Transverse colon (tissue), 4 donors: ENCODE data around the gene DNAJC12. TPM values are rescaled to one million over a fixed set of nuclear protein-coding genes. Genes with fewer than 3 reads are reported as not detected.

ENCODE experiments used
- DNase-seq: peaks from one replicate; pipeline ENCODE4 v3.0.0-alpha.2; 2019
- H3K27ac ChIP-seq, 4 donors: fragments of 200-600 bp; sonication (generic); 2 replicates each; pipeline ENCODE4 v1.5.1; 2016 to 2018; ENCODE audit warnings: inconsistent platforms in 4 of 4
- H3K27me3 ChIP-seq: fragments of 200-600 bp; sonication (generic); 2 replicates; pipeline ENCODE4 v1.5.1; 2017; ENCODE audit warnings: inconsistent platforms
- H3K36me3 ChIP-seq, 4 donors: fragments of 200-600 bp; sonication (generic); 2 replicates each; pipeline ENCODE4 v1.5.1; 2017 to 2019; ENCODE audit warnings: inconsistent platforms in 4 of 4
- H3K4me1 ChIP-seq, 4 donors: fragments of 200-600 bp; sonication (generic); 2 replicates each; pipeline ENCODE4 v1.5.1; 2017 to 2020; ENCODE audit warnings: inconsistent platforms in 4 of 4
- H3K4me3 ChIP-seq, 4 donors: fragments of 200-600 bp; sonication (generic); 1 replicate in 1 of 4; 2 replicates in 3 of 4; pipeline versions ENCODE4 v1.5.1 to v1.6.1; 2017 to 2019; ENCODE audit warnings: inconsistent platforms in 4 of 4
- H3K9me3 ChIP-seq, 2 donors: fragments of 200-600 bp; sonication (generic); 2 replicates each; pipeline ENCODE4 v1.5.1; 2017 to 2019; ENCODE audit warnings: inconsistent platforms in 2 of 2
- EP300 ChIP-seq: sonication (generic); formaldehyde crosslinking; IDR thresholded peaks from one replicate; pipeline ENCODE4 v1.6.1; 2017; ENCODE audit warnings: antibody characterized with exemption, low read depth
- POLR2A ChIP-seq: fragments of 450-650 bp; IDR thresholded peaks from one replicate; pipeline ENCODE4 v1.6.1; 2016; ENCODE audit warnings: antibody characterized with exemption, mild to moderate bottlenecking, moderate library complexity
- POLR2AphosphoS5 ChIP-seq, 3 donors: sonication (generic); formaldehyde crosslinking; IDR thresholded peaks; one replicate each; pipeline ENCODE4 v1.6.1; 2016; ENCODE audit warnings: antibody characterized with exemption in 3 of 3
- WGBS, 2 donors: methylation state at CpG; one replicate each; pipeline ENCODE4 v1.1.5; 2018; ENCODE audit warnings: low coverage in 1 of 2; 5-methylcytosine and 5-hydroxymethylcytosine counted together
- in situ Hi-C, 4 donors: fragments of 200-750 bp; cut with MboI; loops; one replicate each; pipeline versions ENCODE4 v1.15.0 to v1.15.1; 2017; ENCODE audit warnings: low sequenced_read_pairs in 3 of 4, low pct_ligation_motif_present in 1 of 4, low pct_unique_long_range_greater_than_20kb in 1 of 4
- intact Hi-C: fragments of 100-400 bp; cut with DNase I; formaldehyde crosslinking; loops from one replicate; pipeline ENCODE4 v1.15.1; 2023; ENCODE audit warnings: low total_unique reads
- total RNA-seq, 4 donors: library from RNA; depleted of rRNA; stranded (reverse); fragments of >200 nt; gene quantifications; one replicate each; pipeline ENCODE4 v1.1.0, GENCODE V29; 2016
- TF ChIP-seq, protein P1 (sequence below), 5 experiments: fragments of 200-600 bp in 3 of 5; fragments of 450-650 bp in 2 of 5; sonication (generic) in 3 of 5; IDR thresholded peaks; 1 replicate in 2 of 5; 2 replicates in 3 of 5; pipeline ENCODE4 v1.5.1; 2016 to 2017; ENCODE audit warnings: antibody characterized with exemption in 5 of 5, inconsistent platforms in 3 of 5, mild to moderate bottlenecking in 2 of 5, moderate library complexity in 1 of 5

The DNAJC12 gene
- total RNA-seq, 4 donors from 2014 or later, result 2.0 to 8.7 (median 4.4) TPM

DNA sequence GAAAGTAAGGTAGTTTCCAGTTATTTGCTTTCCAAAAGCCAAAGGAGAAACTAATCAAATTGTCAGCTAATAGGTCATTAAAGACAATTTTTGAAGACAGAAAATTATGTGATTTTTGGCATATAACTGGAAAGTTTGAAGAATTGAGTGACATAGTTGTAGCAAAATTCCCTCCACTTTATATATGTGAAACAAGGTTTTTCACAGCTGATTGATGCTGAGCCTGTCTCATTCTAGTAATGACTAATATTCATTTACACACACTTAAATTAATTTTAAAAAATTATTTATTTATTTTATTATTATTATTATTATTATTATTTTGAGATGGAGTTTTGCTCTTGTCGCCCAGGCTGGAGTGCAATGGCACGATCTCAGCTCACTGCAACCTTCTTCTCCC, 30.1 kb upstream of the DNAJC12 start:
- intact Hi-C loops (no loop called here), in situ Hi-C loops (loop anchor here in 3 of 4 donors (25.0 kb wide), 2 partner anchors 294 to 444 kb away; no protein-coding TSS in a partner anchor)
- no peak for DNase-seq
- H3K4me3 ChIP-seq, result no peak overlapping the region
- no peak for TF ChIP-seq POLR2A
- TF ChIP-seq, protein P1, sequence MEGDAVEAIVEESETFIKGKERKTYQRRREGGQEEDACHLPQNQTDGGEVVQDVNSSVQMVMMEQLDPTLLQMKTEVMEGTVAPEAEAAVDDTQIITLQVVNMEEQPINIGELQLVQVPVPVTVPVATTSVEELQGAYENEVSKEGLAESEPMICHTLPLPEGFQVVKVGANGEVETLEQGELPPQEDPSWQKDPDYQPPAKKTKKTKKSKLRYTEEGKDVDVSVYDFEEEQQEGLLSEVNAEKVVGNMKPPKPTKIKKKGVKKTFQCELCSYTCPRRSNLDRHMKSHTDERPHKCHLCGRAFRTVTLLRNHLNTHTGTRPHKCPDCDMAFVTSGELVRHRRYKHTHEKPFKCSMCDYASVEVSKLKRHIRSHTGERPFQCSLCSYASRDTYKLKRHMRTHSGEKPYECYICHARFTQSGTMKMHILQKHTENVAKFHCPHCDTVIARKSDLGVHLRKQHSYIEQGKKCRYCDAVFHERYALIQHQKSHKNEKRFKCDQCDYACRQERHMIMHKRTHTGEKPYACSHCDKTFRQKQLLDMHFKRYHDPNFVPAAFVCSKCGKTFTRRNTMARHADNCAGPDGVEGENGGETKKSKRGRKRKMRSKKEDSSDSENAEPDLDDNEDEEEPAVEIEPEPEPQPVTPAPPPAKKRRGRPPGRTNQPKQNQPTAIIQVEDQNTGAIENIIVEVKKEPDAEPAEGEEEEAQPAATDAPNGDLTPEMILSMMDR (IDR thresholded peaks at IDR 0.05), result no peak
- TF ChIP-seq POLR2AphosphoS5 (IDR thresholded peaks at IDR 0.05), result no peak
- no peak for TF ChIP-seq EP300
- H3K4me1 ChIP-seq, result no peaks in the 10 kb centered on the region
- no peaks in the 10 kb centered on the region for H3K36me3 ChIP-seq
- 92 to 93% methylated on average over 2 of the region's 2 CpGs for WGBS, 2 donors
- no peak overlapping the region for H3K27ac ChIP-seq
- H3K9me3 ChIP-seq, result no peaks in the 10 kb centered on the region
- H3K27me3 ChIP-seq, result no peaks in the 10 kb centered on the region

DNA sequence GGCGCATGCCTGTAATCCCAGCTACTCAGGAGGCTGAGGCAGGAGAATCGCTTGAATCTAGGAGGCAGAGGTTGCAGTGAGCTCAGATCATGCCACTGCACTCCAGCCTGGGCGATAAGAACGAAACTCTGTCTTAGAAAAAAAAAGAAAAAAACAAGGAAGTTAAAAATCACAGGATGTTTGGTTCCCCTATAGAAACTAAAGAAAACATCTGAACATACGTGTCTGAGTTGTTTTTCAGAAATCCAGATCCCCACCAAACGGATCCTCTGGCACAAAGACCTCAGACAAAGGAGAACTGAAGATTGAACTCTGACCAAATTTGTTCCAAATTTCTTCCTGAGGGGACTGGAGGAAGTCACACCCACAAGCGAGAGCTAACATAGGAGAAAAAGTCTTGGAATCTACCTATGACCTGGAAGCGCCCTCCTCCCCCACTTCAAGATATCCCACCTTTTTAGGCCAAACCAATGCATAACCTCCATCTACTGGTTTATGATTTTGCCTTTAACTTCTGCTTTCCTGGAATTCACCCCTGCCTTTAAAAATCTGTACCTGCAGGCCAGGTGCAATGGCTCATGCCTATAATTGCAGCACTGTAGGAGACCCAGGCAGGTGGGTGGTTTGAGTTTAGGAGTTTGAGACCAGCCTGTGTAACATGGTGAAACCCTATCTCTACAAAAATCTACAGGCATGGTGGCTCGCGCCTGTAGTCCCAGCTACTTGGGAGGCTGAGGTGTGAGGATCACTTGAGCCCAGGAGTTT, 26.8 kb upstream of the DNAJC12 start:
- no peak for DNase-seq
- WGBS, 2 donors, result 52 to 80% methylated on average over 3 to 10 of the region's 10 CpGs
- intact Hi-C loops, result no loop called here
- H3K27me3 ChIP-seq, result no peaks in the 10 kb centered on the region
- no peak for TF ChIP-seq POLR2AphosphoS5 (IDR thresholded peaks at IDR 0.05)
- TF ChIP-seq, protein P1 (IDR thresholded peaks at IDR 0.05), result no peak
- no peak for TF ChIP-seq EP300
- TF ChIP-seq POLR2A, result no peak
- no peaks in the 10 kb centered on the region for H3K36me3 ChIP-seq
- no peaks in the 10 kb centered on the region for H3K4me1 ChIP-seq
- no peak overlapping the region for H3K4me3 ChIP-seq
- peak overlapping the region in 1 of 4 donors; percentile 0 for H3K27ac ChIP-seq
- no peaks in the 10 kb centered on the region for H3K9me3 ChIP-seq
- in situ Hi-C loops, result loop anchor here in 3 of 4 donors (25.0 kb wide), 2 partner anchors 298 to 448 kb away; no protein-coding TSS in a partner anchor

DNA sequence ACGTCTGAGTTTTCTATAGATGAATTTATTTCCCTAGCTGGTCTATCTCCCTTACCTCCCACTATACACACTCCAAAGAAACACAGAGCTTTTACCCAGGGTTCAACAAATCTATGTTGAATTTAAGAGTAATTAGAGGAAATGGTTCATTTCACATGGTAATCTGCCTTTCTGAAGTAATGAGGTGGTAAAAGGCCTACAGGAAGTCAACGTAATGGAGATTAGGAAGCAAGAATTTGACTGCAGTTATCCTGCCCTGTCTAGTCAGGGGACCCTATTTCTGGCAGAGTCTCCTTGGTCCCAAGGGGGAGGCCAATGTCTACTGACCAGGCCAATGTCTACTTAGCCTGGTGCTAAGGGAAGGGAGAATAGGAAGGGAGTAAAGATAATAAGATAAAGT, 25.1 kb upstream of the DNAJC12 start:
- no peak for DNase-seq
- Histone ChIP-seq H3K9me3 (no peaks in the 10 kb centered on the region), H3K36me3 (no peaks in the 10 kb centered on the region), H3K4me1 (no peaks in the 10 kb centered on the region), H3K4me3 (no peak overlapping the region), H3K27ac (no peak overlapping the region), H3K27me3 (no peaks in the 10 kb centered on the region)
- TF ChIP-seq, protein P1 (IDR thresholded peaks at IDR 0.05), result no peak
- 69 to 77% methylated on average over 2 of the region's 2 CpGs for WGBS, 2 donors
- in situ Hi-C loops (loop anchor here in 3 of 4 donors (25.0 kb wide), 2 partner anchors 299 to 449 kb away; no protein-coding TSS in a partner anchor), intact Hi-C loops (no loop called here)

DNA sequence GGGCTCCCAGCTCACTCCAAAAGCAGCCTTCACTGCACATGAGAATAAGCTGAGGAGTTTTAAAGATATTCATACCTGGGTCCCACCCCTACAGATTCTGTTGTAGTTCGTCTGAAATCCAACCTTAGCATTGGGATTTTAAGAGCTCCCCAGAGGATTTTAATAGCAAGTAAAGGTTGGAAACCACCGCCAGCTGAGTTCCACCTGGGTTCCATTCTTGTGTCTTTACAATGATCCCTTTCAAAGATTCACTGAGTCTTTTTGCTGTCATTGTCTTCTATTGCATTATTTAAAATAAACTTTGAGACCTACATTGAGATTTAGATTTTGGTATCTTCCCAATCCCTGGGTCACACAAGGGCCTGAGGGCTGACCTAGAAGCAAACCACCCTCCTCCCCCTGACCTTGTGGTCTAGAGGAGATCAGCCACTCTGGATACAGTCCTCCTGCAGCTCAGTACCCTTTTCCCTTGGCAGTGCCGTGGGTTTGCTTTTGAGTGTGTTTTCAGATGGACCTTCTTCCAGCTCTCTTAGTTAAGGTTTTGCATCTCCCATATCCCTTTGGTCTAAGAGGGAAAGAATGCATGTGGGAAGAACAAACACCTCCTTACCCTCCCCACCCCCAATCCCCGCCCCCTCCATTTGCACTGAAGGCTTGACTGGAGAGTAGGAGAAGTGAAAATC, 23.9 kb upstream of the DNAJC12 start:
- Histone ChIP-seq H3K9me3 (no peaks in the 10 kb centered on the region), H3K4me1 (no peaks in the 10 kb centered on the region), H3K27me3 (no peaks in the 10 kb centered on the region), H3K27ac (no peak overlapping the region), H3K4me3 (no peak overlapping the region), H3K36me3 (no peaks in the 10 kb centered on the region)
- in situ Hi-C loops, result loop anchor here in 3 of 4 donors (25.0 kb wide), 2 partner anchors 300 to 450 kb away; no protein-coding TSS in a partner anchor
- no peak for DNase-seq
- TF ChIP-seq POLR2A, result no peak
- no peak for TF ChIP-seq POLR2AphosphoS5 (IDR thresholded peaks at IDR 0.05)
- TF ChIP-seq EP300, result no peak
- TF ChIP-seq, protein P1 (IDR thresholded peaks at IDR 0.05), result no peak
- intact Hi-C loops, result no loop called here
- WGBS, 2 donors, result 83 to 85% methylated on average over 1 to 4 of the region's 4 CpGs
